Activated B cell treated with CpG ODN at 0.5 μM for 24 hours (primary cell): Measurements from ENCODE around the gene TIMM23. TPM values are rescaled to one million over a fixed set of nuclear protein-coding genes. Genes with fewer than 3 reads are reported as not detected.

Source experiments
- ATAC-seq: fragments of 200-7000 bp; cut with Tn5 transposase; one replicate; pipeline ENCODE4 v1.10.0; 2021; ENCODE audit warnings: low read depth, mild to moderate bottlenecking, moderate library complexity
- CTCF ChIA-PET: fragments of 350-600 bp; sonication (Branson Sonifier 250); formaldehyde crosslinking; loops from one replicate; lab custom pipeline; 2021; ENCODE audit warnings: antibody characterized with exemption; lab: Charles Lee
- POLR2A ChIA-PET: fragments of 350-600 bp; sonication (Branson Sonifier 250); formaldehyde crosslinking; loops from one replicate; lab custom pipeline; 2021; ENCODE audit warnings: antibody characterized with exemption; lab: Charles Lee
- DNase-seq: peaks from one replicate; pipeline ENCODE4 v3.0.0; 2022
- H3K27ac Mint-ChIP-seq: one replicate; pipeline ENCODE4 v1.8.0; 2020; ENCODE audit warnings: mixed read lengths
- H3K27me3 Mint-ChIP-seq: one replicate; pipeline ENCODE4 v1.8.0; 2021; ENCODE audit warnings: mixed read lengths
- H3K36me3 Mint-ChIP-seq: one replicate; pipeline ENCODE4 v1.8.0; 2021; ENCODE audit warnings: low read depth, mixed read lengths
- H3K4me1 Mint-ChIP-seq: one replicate; pipeline ENCODE4 v1.8.0; 2021; ENCODE audit warnings: mixed read lengths
- H3K4me3 Mint-ChIP-seq: one replicate; pipeline ENCODE4 v1.8.0; 2020; ENCODE audit warnings: mild to moderate bottlenecking, mixed read lengths
- H3K9me3 Mint-ChIP-seq: one replicate; pipeline ENCODE4 v1.8.0; 2020; ENCODE audit warnings: mixed read lengths
- CTCF ChIP-seq: fragments of 200-600 bp; IDR thresholded peaks from one replicate; pipeline ENCODE4 v1.8.0; 2022; ENCODE audit warnings: antibody characterized with exemption, mild to moderate bottlenecking
- intact Hi-C: fragments of 100-400 bp; cut with micrococcal nuclease; formaldehyde crosslinking; loops from one replicate; pipeline ENCODE4 v1.15.1; 2024
- total RNA-seq: library from RNA; stranded (reverse); gene quantifications from 2 replicates; pipeline ENCODE4 v1.2.3, GENCODE V29; 2022

Gene TIMM23
- total RNA-seq, 1 donor from 2014 or later: 47.2 TPM

GRCh38 chr10:46033602-46034011 lies 61.3 kb downstream of the TIMM23 start:
- H3K27ac Mint-ChIP-seq: no peak overlapping the region
- ChIA-PET CTCF (no interaction called here), POLR2A (no interaction called here)
- H3K36me3 Mint-ChIP-seq: peaks cover 6% of the 10 kb centered on the region
- ATAC-seq (no peak), DNase-seq (no peak)
- no peaks in the 10 kb centered on the region for H3K27me3 Mint-ChIP-seq
- intact Hi-C loops: loop anchor here (5.0 to 10.0 kb wide), 2 partner anchors 251 to 1031 kb away; partner anchors contain the start of genes ANTXRL and ZNF22
- H3K9me3 Mint-ChIP-seq: no peaks in the 10 kb centered on the region
- no peak for TF ChIP-seq CTCF
- H3K4me3 Mint-ChIP-seq: no peak overlapping the region
- peaks cover 23% of the 10 kb centered on the region for H3K4me1 Mint-ChIP-seq

- no peak for TF ChIP-seq CTCF
- intact Hi-C loops: loop anchor here (10.0 kb wide), 1 partner anchor 249 kb away; the partner anchor contains the start of gene ANTXRL
- H3K4me3 Mint-ChIP-seq: no peak overlapping the region
- DNase-seq: no peak
- no peak overlapping the region for H3K27ac Mint-ChIP-seq
- POLR2A ChIA-PET: no interaction called here
- no peaks in the 10 kb centered on the region for H3K27me3 Mint-ChIP-seq
- no peak for ATAC-seq
- peaks cover 3% of the 10 kb centered on the region for H3K4me1 Mint-ChIP-seq
- no peaks in the 10 kb centered on the region for H3K9me3 Mint-ChIP-seq
- no peaks in the 10 kb centered on the region for H3K36me3 Mint-ChIP-seq
- CTCF ChIA-PET: no interaction called here
Observed at GRCh38 chr10:46035923-46036849, 63.9 kb downstream of the TIMM23 start.

- no peaks in the 10 kb centered on the region for H3K36me3 Mint-ChIP-seq
- H3K27ac Mint-ChIP-seq: no peak overlapping the region
- no peaks in the 10 kb centered on the region for H3K9me3 Mint-ChIP-seq
- no peaks in the 10 kb centered on the region for H3K27me3 Mint-ChIP-seq
- ChIA-PET CTCF (no interaction called here), POLR2A (no interaction called here)
- no peaks in the 10 kb centered on the region for H3K4me1 Mint-ChIP-seq
- H3K4me3 Mint-ChIP-seq: no peak overlapping the region
- ATAC-seq: no peak
- DNase-seq: no peak
- TF ChIP-seq CTCF: no peak
- intact Hi-C loops: loop anchor here (10.0 kb wide), 1 partner anchor 248 kb away; the partner anchor contains the start of gene ANTXRL
Observed at GRCh38 chr10:46037107-46037825, 65.0 kb downstream of the TIMM23 start.

GRCh38 chr10:46040004-46040403 lies 67.7 kb downstream of the TIMM23 start:
- TF ChIP-seq CTCF: no peak
- H3K4me3 Mint-ChIP-seq: no peak overlapping the region

GRCh38 chr10:46042527-46042926 lies 70.2 kb downstream of the TIMM23 start:
- Mint-ChIP-seq H3K27me3 (no peaks in the 10 kb centered on the region), H3K4me3 (no peak overlapping the region), H3K9me3 (no peaks in the 10 kb centered on the region), H3K4me1 (no peaks in the 10 kb centered on the region), H3K27ac (no peak overlapping the region), H3K36me3 (no peaks in the 10 kb centered on the region)
- CTCF ChIA-PET: no interaction called here
- no peak for TF ChIP-seq CTCF
- no peak for DNase-seq
- ATAC-seq: no peak
- intact Hi-C loops: no loop called here
- POLR2A ChIA-PET: no interaction called here

More at GRCh38 chr10:46040004-46040403, 67.7 kb downstream of the TIMM23 start:
- Mint-ChIP-seq H3K27me3 (no peaks in the 10 kb centered on the region), H3K27ac (no peak overlapping the region), H3K36me3 (no peaks in the 10 kb centered on the region), H3K9me3 (no peaks in the 10 kb centered on the region), H3K4me1 (no peaks in the 10 kb centered on the region)
- DNase-seq (no peak), ATAC-seq (no peak)
- ChIA-PET CTCF (no interaction called here), POLR2A (no interaction called here)
- intact Hi-C loops: no loop called here
